GM12878 (cell line): Measurements from ENCODE around the gene PTPRN2. TPM values are rescaled to one million over a fixed set of nuclear protein-coding genes. Genes with fewer than 3 reads are reported as not detected.
A peak's percentile ranks its signal among the peaks of the same experiment; 100 is the strongest.

ENCODE experiments used
- ATAC-seq: fragments of 200-7000 bp; cut with Tn5 transposase; 3 replicates; pipeline ENCODE4 v1.9.1; 2020; ENCODE audit warnings: mild to moderate bottlenecking, moderate library complexity
- BruUV-seq: library from RNA; stranded (reverse); fragments of 400-500 nt; replicated peaks from 2 replicates; lab custom pipeline; 2021; lab: Mats Ljungman, UMichigan
- CTCF ChIA-PET: fragments of 300-600 bp; sonication (Branson Sonifier 250); formaldehyde crosslinking; extraction: SDS; loops from one replicate; lab custom pipeline; 2021; ENCODE audit warnings: inconsistent platforms; lab: Yijun Ruan, JAX
- POLR2A ChIA-PET: fragments of 350-600 bp; formaldehyde crosslinking; extraction: SDS; loops from one replicate; lab custom pipeline; 2021; ENCODE audit warnings: inconsistent platforms; lab: Charles Lee
- RAD21 ChIA-PET: fragments of 300-600 bp; sonication (Branson Sonifier 250); formaldehyde crosslinking; loops from one replicate; lab custom pipeline; 2023; ENCODE audit warnings: antibody characterized with exemption; ENCODE audit not compliant: unreplicated experiment; lab: Charles Lee
- SMC1A ChIA-PET: fragments of 300-600 bp; sonication (Branson Sonifier 250); formaldehyde crosslinking; loops from one replicate; lab custom pipeline; 2023; ENCODE audit not compliant: unreplicated experiment, uncharacterized antibody; lab: Charles Lee
- DNase-seq: peaks from one replicate; pipeline ENCODE4 v3.0.0-alpha.2; 2011; ENCODE audit warnings: low read depth, low spot score
- FAIRE-seq: peaks from 3 replicates; lab custom pipeline; 2011; peaks lifted over from hg19 to GRCh38; lab: Jason Lieb, UNC
- H2AFZ ChIP-seq: 2 replicates; pipeline ENCODE4 v1.6.0; 2011; ENCODE audit warnings: low read depth, low read length, control low read depth; ENCODE audit not compliant: control insufficient read depth
- H3K27ac ChIP-seq: 2 replicates; pipeline ENCODE4 v1.5.1; 2011; ENCODE audit warnings: control low read depth; ENCODE audit not compliant: control insufficient read depth, insufficient read depth
- H3K27me3 ChIP-seq, 2 experiments: replicated peaks in 1 of 2; 2 replicates each; pipeline versions ENCODE4 v1.6.0 to v1.6.1; 2011; ENCODE audit warnings: low read length in 1 of 2; ENCODE audit not compliant: control insufficient read depth in 2 of 2, insufficient read depth in 2 of 2
- H3K36me3 ChIP-seq, 2 experiments: 2 replicates each; pipeline ENCODE4 v1.5.1; 2011; ENCODE audit warnings: low read length in 1 of 2; ENCODE audit not compliant: control insufficient read depth in 2 of 2, insufficient read depth in 2 of 2
- H3K4me1 ChIP-seq: 2 replicates; pipeline ENCODE4 v1.6.1; 2011; ENCODE audit warnings: mild to moderate bottlenecking, low read length, moderate library complexity, mixed read lengths; ENCODE audit not compliant: control insufficient read depth, insufficient read depth
- H3K4me2 ChIP-seq: 2 replicates; pipeline ENCODE4 v1.6.0; 2011; ENCODE audit warnings: control low read depth; ENCODE audit not compliant: control insufficient read depth, insufficient read depth
- H3K4me3 ChIP-seq: fragments of 200-600 bp; sonication (generic); 2 replicates; pipeline ENCODE4 v1.5.1; 2016
- H3K79me2 ChIP-seq: 2 replicates; pipeline ENCODE4 v1.6.0; 2011; ENCODE audit warnings: low read length; ENCODE audit not compliant: control insufficient read depth, insufficient read depth
- H3K9ac ChIP-seq: 2 replicates; pipeline ENCODE4 v1.8.0; 2011; ENCODE audit warnings: low read length, control low read depth, mixed read lengths; ENCODE audit not compliant: control insufficient read depth, insufficient read depth
- H3K9me3 ChIP-seq: replicated peaks from 3 replicates; pipeline ENCODE4 v1.5.1; 2011; ENCODE audit warnings: mild to moderate bottlenecking, low read length; ENCODE audit not compliant: control insufficient read depth, insufficient read depth
- H4K20me1 ChIP-seq: 2 replicates; pipeline ENCODE4 v1.6.0; 2011; ENCODE audit not compliant: control insufficient read depth, insufficient read depth
- BCL3 ChIP-seq: IDR thresholded peaks from 2 replicates; pipeline ENCODE4 v1.6.1; 2011; ENCODE audit warnings: borderline replicate concordance, low read depth, mild to moderate bottlenecking, moderate library complexity, low read length; ENCODE audit not compliant: insufficient read depth, poor library complexity, severe bottlenecking
- NFIC ChIP-seq: IDR thresholded peaks from 2 replicates; pipeline ENCODE4 v1.6.1; 2012; ENCODE audit warnings: low read depth, mild to moderate bottlenecking, inconsistent platforms, low read length, moderate library complexity
- NR2C1 ChIP-seq: fragments of 450-650 bp; IDR thresholded peaks from 2 replicates; pipeline ENCODE4 v1.6.1; 2017; ENCODE audit warnings: antibody characterized with exemption, mild to moderate bottlenecking, moderate library complexity
- TCF3 ChIP-seq: IDR thresholded peaks from 2 replicates; pipeline ENCODE4 v1.6.1; 2012; ENCODE audit warnings: low read depth, mild to moderate bottlenecking, low read length, borderline replicate concordance; ENCODE audit not compliant: insufficient read depth
- ZNF384 ChIP-seq: IDR thresholded peaks from 2 replicates; pipeline ENCODE4 v1.6.1; 2012; ENCODE audit warnings: low read depth, mild to moderate bottlenecking, low read length, improper control_type of control experiment, borderline replicate concordance
- WGBS: methylation state at CpG from one replicate; pipeline ENCODE4 v1.1.6; 2016; ENCODE audit warnings: low lambda C conversion rate; ENCODE audit not compliant: insufficient replicate concordance, insufficient coverage; ENCODE audit errors: missing lambda C conversion rate; 5-methylcytosine and 5-hydroxymethylcytosine counted together
- in situ Hi-C: fragments of 300-500 bp; cut with MboI; formaldehyde crosslinking; loops from 9 replicates; pipeline ENCODE4 v1.14.3; 2018; ENCODE audit warnings: mixed read lengths
- intact Hi-C: fragments of 100-400 bp; cut with micrococcal nuclease; formaldehyde crosslinking; loops from one replicate; pipeline ENCODE4 v1.14.2; 2022; ENCODE audit not compliant: unreplicated experiment
- polyA plus RNA-seq, 11 experiments: library from polyadenylated mRNA; depleted of rRNA in 4 of 11; unstranded in 6 of 11; stranded (reverse) in 5 of 11; fragments of >200 nt; fragmentation: Nextera tagmentation in 4 of 11; fragmentation: Illumina TruSeq in 1 of 11; extraction: Ambion mirVana in 4 of 11; extraction: Trizol in 1 of 11; gene quantifications; 1 replicate in 1 of 11; 2 replicates in 10 of 11; pipeline versions ENCODE4 v1.2.1 to v1.2.3, GENCODE V29; 2011 to 2016; ENCODE audit warnings: inconsistent platforms in 2 of 11, missing spikeins in 2 of 11, low read depth in 1 of 11
- total RNA-seq, 4 experiments: library from RNA; depleted of rRNA in 3 of 4; stranded (reverse); fragments of >200 nt in 3 of 4; fragmentation: Illumina TruSeq in 1 of 4; extraction: Trizol in 1 of 4; gene quantifications; 2 replicates each; pipeline versions ENCODE4 v1.2.1 to v1.2.3, GENCODE V29; 2013 to 2021

The PTPRN2 gene
- total and polyA plus RNA-seq, 10 of the 15 experiments (the other 5 are each of a cell fraction or from before 2014, with no cell fraction given) = 5.4 TPM; not detected in 9

- Histone ChIP-seq H3K9me3 (no peaks in the 10 kb centered on the region; the same call in 2 of the 3 replicates), H3K4me2 (no peak overlapping the region), H3K4me3 (no peak overlapping the region), H3K27ac (no peak overlapping the region)
- WGBS = 31% methylated on average over 12 of the region's 12 CpGs
- CTCF ChIA-PET = no interaction called here
- in situ Hi-C loops = no loop called here
- no peak for FAIRE-seq
- TF ChIP-seq BCL3 (peak; percentile 86), ZNF384 (no peak), NFIC (peak; percentile 40; the same call in 1 of the 2 replicates), TCF3 (peak; percentile 18; the same call in 1 of the 2 replicates), NR2C1 (no peak)
- TF ChIP-seq, all 136 proteins: peak for 3
- Histone ChIP-seq H3K79me2 (no peaks in the 10 kb centered on the region), H3K4me1 (no peaks in the 10 kb centered on the region), H3K27me3 (no peaks in the 10 kb centered on the region), H3K9ac (no peak overlapping the region), H4K20me1 (no peaks in the 10 kb centered on the region), H3K36me3 (no peaks in the 10 kb centered on the region), H2AFZ (no peak overlapping the region)
- ATAC-seq = no peak
- RAD21 ChIA-PET = no interaction called here
- SMC1A ChIA-PET = no interaction called here
- DNase-seq = no peak
- POLR2A ChIA-PET = no interaction called here
- BruUV-seq = no TSS peak
- intact Hi-C loops = no loop called here
These were observed 156.3 kb downstream of the PTPRN2 start for GRCh38 chr7:158431055-158431940.
